Left forelimb (tissue), 1 donor: ENCODE data around the gene STPG4.

Experiments
- DNase-seq: peaks from one replicate; pipeline ENCODE4 v3.0.0-alpha.2; 2018; ENCODE audit warnings: low spot score

STPG4 gene

DNA sequence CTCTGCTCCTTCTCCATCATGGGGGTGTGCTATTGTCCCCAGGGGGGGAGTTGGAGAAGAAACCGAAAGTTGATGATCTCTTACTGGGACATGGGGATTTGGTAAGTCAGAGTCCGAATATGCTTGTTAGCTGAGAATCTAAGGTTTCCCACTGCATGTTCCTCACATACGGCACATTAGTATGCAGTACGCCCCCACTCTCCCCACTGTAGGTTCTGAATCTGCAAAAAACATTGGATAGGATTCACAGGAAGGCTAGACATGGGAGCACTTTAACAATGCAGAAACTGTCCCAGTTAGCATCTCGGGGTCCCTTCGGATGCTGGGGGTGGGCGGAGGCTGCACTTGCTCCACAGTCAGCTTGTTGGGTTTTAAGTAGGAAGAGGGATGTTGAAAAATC is 102.3 kb downstream of the STPG4 start:
- DNase-seq = no peak

GRCh38 chr2:47051562-47051961 is 103.5 kb downstream of the STPG4 start:
- no peak for DNase-seq

DNA sequence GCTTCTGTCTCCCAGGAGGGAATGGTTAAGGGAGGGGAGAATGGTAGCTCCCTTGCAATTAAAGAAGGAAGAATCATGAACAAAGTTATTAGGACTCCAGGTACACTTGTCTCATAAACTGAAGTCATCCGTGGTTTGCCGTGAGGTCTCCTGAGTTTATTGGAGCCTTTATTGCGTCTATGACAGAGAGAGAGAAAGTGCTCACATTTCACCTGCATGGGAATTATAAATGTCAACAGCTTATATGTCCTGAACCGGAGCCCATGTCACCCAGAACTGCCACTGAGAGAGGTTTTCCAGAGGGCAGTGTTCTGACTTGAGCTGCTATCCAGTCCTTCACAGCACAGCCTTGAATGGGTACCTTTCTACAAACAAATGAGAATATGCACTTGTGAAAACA is 104.3 kb downstream of the STPG4 start:
- no peak for DNase-seq

DNA sequence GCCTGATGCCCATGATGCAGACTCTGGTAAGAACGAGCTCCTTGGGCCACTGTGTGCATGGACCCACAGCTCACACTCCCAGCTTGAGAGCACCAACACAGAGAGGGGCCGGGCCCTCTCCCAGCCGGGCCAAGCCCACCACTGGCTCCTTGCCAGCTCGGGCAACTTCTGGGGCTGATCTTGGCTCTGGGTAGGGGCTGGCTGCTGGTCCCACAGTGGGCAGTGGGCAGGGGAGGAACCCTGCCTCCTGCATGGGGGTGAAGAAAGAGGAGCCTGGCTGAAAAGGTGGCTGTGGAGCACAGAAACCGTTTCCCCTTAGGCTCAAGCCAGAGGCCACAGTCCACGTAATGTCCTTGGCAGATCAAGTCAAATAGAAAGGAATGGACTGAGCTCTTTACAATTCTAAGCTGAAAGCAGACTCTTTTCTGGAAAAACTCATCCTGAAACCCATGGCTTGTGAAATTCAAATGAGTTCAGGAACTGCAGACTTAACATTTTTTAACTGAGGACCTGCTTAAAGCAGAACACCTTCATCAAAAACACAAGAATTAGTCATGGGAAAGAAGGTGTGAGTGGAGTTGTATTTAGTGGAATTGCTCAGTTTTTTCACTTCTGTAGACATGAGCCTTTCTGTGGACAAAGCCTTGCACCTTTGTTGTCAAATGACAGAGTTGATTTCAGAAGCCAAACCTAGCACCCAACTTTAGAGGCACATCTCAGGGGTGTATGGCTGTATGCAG is 104.9 kb downstream of the STPG4 start:
- no peak for DNase-seq

- DNase-seq = no peak
Observed at GRCh38 chr2:47049502-47049901, 105.6 kb downstream of the STPG4 start.

DNA sequence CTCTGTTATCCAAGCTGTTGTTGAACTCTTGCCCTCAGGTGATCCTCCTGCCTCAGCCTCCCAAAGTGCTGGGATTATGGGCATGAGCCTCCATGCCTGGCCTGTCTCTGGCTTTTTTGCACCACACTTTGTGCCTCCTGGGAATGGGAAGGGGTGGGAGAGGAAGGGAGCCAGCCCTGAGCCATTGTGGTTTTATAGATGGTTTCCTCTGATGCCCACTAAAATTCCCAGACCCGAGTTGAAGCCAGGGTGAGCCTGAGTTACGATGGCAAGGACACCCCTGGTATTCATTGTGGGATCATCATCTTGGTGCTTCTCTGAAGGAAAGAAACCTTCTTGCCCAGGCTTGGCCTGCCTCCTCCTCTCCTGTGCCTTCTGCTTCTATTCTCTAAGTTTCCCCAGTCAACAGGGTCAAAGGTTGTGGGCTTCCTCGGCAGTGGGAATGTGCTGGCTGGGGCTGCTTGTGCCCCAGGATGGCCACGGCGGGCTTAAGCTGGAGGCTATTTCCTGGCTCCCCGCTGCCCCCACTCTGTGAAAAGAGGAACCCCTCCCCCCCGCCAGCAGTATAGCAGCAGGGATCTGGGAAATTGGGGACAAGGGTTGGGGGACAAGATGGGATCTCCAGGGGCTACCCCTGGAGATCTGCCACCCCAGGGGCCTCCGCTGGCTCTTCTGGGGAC is 106.2 kb downstream of the STPG4 start:
- no peak for DNase-seq

DNA sequence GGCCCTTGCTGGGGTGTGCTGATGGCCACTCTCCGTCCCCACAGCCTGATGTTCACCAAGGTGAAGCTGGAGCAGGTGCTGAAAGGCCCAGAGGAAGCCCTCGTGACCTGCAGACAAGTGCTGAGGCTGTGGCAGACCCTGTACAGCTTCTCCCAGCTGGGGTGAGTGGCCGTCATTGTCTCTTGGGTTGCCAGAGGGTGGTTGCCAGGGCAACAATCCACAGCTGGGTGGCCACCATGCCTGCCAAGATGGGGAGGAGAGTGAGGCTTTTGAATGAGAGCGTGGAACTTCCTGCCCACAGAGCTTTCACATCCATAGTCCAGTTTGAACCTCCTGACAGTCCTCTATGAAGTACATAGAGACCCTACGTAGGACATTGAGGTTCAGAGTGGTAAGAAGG is 108.8 kb downstream of the STPG4 start:
- DNase-seq = no peak

DNA sequence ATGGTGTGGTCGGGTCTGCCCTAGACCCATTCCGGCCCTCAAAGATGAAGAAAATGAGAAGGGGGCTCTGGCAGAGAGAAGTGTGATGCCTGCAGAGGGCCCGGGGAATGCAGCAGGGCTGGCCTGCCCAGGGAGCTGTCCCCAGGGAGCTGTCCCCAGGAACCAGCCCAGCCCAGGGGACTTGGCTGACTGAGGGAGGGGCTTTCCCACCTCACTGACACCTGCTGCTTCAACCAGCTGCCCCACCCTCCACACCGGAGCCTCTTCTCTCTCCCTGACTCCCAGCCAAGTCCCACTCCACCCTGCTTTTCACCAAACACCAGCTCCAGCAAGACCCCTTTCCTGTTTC is 111.2 kb downstream of the STPG4 start:
- no peak for DNase-seq

DNA sequence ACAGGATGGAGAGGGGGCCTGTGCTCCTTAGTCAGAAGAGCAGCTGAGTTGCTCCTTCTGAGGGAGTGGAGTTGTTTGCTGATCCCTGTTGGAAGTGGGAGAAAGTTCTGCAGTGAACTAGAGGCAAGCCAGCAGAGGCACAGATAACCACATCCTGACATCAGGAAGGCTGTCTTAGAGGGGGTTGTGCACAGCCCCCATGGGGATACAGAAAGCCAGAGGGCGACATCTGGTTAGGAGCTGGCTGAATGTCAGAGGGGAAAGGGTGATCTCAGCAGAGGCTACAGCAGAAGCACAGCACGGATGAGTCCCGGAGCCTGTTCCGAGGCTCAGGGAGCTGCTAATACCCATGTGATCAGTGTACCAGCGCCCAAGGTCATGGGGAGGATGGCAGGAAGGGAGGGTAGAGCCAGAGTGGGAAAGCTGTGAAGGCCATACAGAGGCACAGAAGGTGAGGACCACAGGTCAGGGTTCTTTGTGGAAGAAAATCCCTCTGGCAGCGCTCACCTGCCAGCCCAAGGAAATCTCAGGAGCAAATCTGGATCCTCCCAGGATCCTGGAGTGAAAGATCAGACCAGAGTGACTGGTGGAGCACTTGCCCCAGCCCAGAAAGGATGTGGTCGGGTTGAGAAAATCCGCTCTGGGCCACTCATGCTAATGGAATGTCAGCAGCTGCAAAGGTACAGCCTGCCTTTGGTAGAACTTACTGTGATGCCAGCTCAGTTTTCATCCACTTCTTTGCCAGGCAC is 111.8 kb downstream of the STPG4 start:
- DNase-seq = no peak

GRCh38 chr2:47041891-47042684 is 113.0 kb downstream of the STPG4 start:
- DNase-seq = no peak

- DNase-seq = no peak
Observed at GRCh38 chr2:47041063-47041462, 114.0 kb downstream of the STPG4 start.

- no peak for DNase-seq
Observed at GRCh38 chr2:47040651-47041050, 114.5 kb downstream of the STPG4 start.

- DNase-seq = no peak
Observed at GRCh38 chr2:47039913-47040562, 115.1 kb downstream of the STPG4 start.

GRCh38 chr2:47039489-47039870 is 115.6 kb downstream of the STPG4 start:
- DNase-seq = no peak

DNA sequence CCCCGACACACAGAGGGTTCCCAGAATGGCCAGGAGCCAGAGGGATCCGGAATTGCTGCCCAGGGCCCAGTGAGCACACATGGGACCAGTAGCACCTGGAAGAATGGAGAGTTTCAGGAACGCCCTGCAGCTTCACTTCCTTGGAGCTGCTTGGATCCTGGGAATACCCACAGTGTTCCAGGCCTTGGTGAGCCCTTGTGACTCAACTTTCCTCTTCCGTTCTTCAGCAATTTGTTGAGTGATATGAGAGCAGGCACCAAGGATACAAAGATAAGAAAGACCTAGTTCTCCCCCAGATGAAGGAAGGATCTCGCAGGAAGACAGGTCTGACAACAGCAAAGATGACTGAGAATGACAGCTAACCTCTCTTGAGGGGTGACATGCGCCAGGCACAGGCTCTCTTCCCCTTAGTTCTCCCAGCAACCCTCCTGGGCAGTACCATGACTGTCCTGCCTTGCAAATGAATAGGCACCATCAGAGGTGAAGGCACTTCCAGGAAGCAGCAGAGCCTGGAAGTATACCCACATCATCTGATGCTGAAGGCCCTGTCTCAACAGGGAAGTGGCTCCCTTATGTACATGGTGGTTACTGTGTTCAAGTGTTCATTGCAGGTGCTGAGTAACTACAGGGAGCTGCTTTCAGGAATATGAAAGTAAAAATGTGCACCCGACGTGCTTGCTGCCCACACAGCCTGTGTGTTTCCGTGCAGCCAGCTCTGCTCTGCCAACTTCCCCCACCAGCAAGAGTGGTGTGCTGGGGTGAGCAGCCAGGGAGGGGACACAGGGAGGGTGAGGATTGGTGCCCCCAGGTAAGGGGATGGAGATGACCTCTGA is 116.2 kb downstream of the STPG4 start:
- no peak for DNase-seq

DNA sequence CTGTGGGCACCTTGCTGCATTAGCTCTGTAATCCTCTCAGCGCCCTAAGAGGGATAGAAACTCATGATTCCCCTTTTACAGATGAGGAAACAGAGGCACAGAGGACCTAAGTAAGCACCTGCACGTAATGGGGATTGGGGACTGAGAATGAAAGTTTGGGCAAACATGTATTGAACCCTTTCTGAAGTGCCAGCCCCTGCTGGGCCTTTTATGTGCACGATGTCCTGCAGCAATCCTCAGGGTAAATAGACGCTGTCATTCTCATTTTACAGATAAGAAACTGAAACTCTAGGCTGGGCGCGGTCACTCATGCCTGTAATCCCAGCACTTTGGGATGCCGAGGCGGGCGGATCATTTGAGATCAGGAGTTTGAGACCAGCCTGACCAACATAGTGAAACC is 117.4 kb downstream of the STPG4 start:
- no peak for DNase-seq
